GM12878 (cell line): ENCODE measurements around the gene DHRS12.

Source experiments
- CBX5 ChIP-seq: sonication (generic); IDR thresholded peaks from 2 replicates; pipeline ENCODE4 v1.6.1; 2016; ENCODE audit warnings: low read depth, moderate library complexity, mild to moderate bottlenecking, inconsistent platforms
- CEBPZ ChIP-seq: fragments of 150-350 bp; IDR thresholded peaks from 2 replicates; pipeline ENCODE4 v1.6.1; 2016; ENCODE audit warnings: low read depth, low read length
- NRF1 ChIP-seq: conservative IDR thresholded peaks from 2 replicates; pipeline ENCODE4 v1.6.1; 2011; ENCODE audit warnings: mild to moderate bottlenecking, low read depth, low read length, improper control_type of control experiment
- POLR2A ChIP-seq: IDR thresholded peaks from 2 replicates; pipeline ENCODE4 v1.6.1; 2011; ENCODE audit warnings: low read depth, mild to moderate bottlenecking, low read length
- SIX5 ChIP-seq: IDR thresholded peaks from 2 replicates; pipeline ENCODE4 v1.6.1; 2011; ENCODE audit warnings: mild to moderate bottlenecking, low read depth, low read length, moderate library complexity; ENCODE audit not compliant: severe bottlenecking
- STAT1 ChIP-seq: fragments of 450-650 bp; conservative IDR thresholded peaks from 2 replicates; pipeline ENCODE4 v1.6.1; 2014; ENCODE audit warnings: antibody characterized with exemption, mild to moderate bottlenecking
- SUZ12 ChIP-seq: fragments of 200-600 bp; sonication (generic); IDR thresholded peaks from one replicate; pipeline ENCODE4 v1.6.1; 2018; ENCODE audit warnings: antibody characterized with exemption, mild to moderate bottlenecking; ENCODE audit not compliant: unreplicated experiment
- ZNF592 ChIP-seq: fragments of 450-650 bp; IDR thresholded peaks from 2 replicates; pipeline ENCODE4 v1.6.1; 2017; ENCODE audit warnings: mild to moderate bottlenecking, moderate library complexity
- ZZZ3 ChIP-seq: IDR thresholded peaks from 2 replicates; pipeline ENCODE4 v1.6.1; 2011; ENCODE audit warnings: low read depth; ENCODE audit not compliant: control insufficient read depth, insufficient read length

- no peak for TF ChIP-seq SUZ12
- no peak for TF ChIP-seq ZZZ3
- TF ChIP-seq CBX5: no peak
- no peak for TF ChIP-seq ZNF592
- no peak for TF ChIP-seq POLR2A
- no peak for TF ChIP-seq STAT1
- TF ChIP-seq SIX5: no peak
- no peak for TF ChIP-seq NRF1
- TF ChIP-seq CEBPZ: no peak
Observed at GRCh38 chr13:51825165-51825592, 21.2 kb upstream of the DHRS12 start.
